ENCODE results near the gene TBC1D5.
A peak's percentile ranks its signal among the peaks of the same experiment; 100 is the strongest.

TBC1D5 gene

GRCh38 chr3:17119201-17120072, 623.0 kb downstream of the TBC1D5 start:
- DNase-seq, result no peak

- DNase-seq, result no peak
These were observed 623.7 kb downstream of the TBC1D5 start for GRCh38 chr3:17118771-17119170.

- no peak for DNase-seq
These were observed 626.3 kb downstream of the TBC1D5 start for GRCh38 chr3:17116007-17116600.

GRCh38 chr3:17115186-17115585, 627.2 kb downstream of the TBC1D5 start:
- no peak for DNase-seq

GRCh38 chr3:17111586-17111985, 630.8 kb downstream of the TBC1D5 start:
- DNase-seq, result peak; percentile 20

- DNase-seq, result no peak
These were observed 631.6 kb downstream of the TBC1D5 start for GRCh38 chr3:17110660-17111396.

Measured in T1000 (cell line).